PC-9 (cell line): Measurements from ENCODE around the gene C1orf232.

ENCODE experiments used
- EZH2 ChIP-seq: fragments of 200-600 bp; sonication (generic); IDR thresholded peaks from 2 replicates; pipeline ENCODE4 v1.8.0; 2017; ENCODE audit warnings: antibody characterized with exemption, low read depth
- TF ChIP-seq, protein P1 (sequence below): fragments of 200-600 bp; sonication (generic); conservative IDR thresholded peaks from 2 replicates; pipeline ENCODE4 v1.6.1; 2017; ENCODE audit warnings: mixed run types, antibody characterized with exemption, mild to moderate bottlenecking, moderate library complexity

DNA sequence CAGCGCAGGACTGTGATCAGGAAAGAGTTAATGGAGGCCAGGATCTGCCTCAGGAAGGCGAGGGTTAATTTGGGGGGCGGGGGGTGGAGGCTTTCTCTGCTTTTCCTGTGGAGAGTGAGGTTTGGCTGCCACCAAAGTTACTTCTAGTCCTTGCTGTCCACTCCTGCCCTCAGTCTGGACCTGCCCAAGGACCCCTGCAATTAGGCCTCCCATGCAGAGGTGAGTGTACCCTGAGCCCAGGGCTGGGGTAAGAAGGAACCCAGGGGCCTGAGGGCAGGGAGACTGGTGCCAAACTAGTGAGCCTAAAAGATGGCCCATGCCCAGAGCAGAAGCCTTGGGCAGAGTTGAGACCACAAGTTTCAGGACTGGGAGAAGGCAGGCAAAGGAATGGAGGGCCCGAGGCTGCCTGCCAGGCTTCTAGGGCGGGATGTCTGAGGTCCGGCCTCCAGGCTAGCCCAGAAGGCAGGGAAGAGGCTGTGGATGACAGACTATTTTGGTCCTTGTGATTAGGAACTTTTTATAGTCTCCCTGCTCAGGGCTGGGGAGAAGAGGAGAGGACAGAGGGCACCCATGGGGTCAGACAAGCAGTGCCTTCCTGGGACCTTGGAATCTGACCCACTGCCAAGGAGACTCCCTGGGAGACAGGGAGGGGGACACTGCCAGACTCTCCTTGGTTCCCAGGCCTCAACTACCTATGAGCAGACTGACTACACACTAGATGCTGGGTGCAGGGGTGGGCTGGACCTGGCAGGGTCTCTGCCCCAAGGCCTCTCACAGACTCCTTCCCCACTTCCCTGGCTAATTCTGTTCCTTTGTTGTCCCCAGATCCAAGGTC lies 9.6 kb downstream of the C1orf232 start, which contains the start of gene FAM110D:
- TF ChIP-seq, protein P1, sequence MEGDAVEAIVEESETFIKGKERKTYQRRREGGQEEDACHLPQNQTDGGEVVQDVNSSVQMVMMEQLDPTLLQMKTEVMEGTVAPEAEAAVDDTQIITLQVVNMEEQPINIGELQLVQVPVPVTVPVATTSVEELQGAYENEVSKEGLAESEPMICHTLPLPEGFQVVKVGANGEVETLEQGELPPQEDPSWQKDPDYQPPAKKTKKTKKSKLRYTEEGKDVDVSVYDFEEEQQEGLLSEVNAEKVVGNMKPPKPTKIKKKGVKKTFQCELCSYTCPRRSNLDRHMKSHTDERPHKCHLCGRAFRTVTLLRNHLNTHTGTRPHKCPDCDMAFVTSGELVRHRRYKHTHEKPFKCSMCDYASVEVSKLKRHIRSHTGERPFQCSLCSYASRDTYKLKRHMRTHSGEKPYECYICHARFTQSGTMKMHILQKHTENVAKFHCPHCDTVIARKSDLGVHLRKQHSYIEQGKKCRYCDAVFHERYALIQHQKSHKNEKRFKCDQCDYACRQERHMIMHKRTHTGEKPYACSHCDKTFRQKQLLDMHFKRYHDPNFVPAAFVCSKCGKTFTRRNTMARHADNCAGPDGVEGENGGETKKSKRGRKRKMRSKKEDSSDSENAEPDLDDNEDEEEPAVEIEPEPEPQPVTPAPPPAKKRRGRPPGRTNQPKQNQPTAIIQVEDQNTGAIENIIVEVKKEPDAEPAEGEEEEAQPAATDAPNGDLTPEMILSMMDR, result no peak
- no peak for TF ChIP-seq EZH2
